MM.1S (cell line): Measurements from ENCODE around the gene DENND1A.

Source experiments
- EZH2 ChIP-seq: fragments of 300-600 bp; sonication (generic); optimal IDR thresholded peaks from 2 replicates; pipeline ENCODE3; 2017; ENCODE audit warnings: low read depth, mild to moderate bottlenecking, antibody characterized with exemption, low read length, mixed read lengths
- TF ChIP-seq, protein P1 (sequence below): fragments of 300-600 bp; sonication (generic); IDR thresholded peaks from 2 replicates; pipeline ENCODE4 v1.5.1; 2016; ENCODE audit warnings: antibody characterized with exemption, low read length, mixed read lengths

DNA sequence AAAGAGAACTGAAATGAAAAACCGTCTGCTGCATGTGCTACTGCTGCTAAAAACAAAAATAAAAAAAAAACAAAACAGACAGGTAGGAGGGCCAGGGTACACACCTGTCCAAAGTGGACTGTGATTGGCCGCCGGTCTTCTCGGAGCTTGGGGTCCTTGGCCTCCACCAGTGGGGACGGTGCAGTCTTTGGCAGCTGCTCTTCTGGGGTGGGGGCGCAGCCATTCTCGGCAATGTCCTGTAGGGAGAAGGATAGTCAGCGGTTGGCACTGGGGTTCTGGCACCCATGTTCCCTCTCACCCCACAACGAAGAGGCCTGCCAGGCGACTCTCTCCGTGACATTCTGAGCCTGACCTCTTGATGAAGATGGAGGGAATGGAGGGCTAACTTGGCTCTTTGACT lies 489.7 kb downstream of the DENND1A start:
- TF ChIP-seq, protein P1, sequence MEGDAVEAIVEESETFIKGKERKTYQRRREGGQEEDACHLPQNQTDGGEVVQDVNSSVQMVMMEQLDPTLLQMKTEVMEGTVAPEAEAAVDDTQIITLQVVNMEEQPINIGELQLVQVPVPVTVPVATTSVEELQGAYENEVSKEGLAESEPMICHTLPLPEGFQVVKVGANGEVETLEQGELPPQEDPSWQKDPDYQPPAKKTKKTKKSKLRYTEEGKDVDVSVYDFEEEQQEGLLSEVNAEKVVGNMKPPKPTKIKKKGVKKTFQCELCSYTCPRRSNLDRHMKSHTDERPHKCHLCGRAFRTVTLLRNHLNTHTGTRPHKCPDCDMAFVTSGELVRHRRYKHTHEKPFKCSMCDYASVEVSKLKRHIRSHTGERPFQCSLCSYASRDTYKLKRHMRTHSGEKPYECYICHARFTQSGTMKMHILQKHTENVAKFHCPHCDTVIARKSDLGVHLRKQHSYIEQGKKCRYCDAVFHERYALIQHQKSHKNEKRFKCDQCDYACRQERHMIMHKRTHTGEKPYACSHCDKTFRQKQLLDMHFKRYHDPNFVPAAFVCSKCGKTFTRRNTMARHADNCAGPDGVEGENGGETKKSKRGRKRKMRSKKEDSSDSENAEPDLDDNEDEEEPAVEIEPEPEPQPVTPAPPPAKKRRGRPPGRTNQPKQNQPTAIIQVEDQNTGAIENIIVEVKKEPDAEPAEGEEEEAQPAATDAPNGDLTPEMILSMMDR: no peak
- TF ChIP-seq EZH2: no peak
